Measurements from ENCODE around the gene SFRP2.

The SFRP2 gene

GRCh38 chr4:153757407-153757806 lies 31.5 kb downstream of the SFRP2 start:
- no peak for DNase-seq (ENCODE audit: low read depth, low spot score)
- no peak for TF ChIP-seq CTCF (IDR thresholded peaks at IDR 0.05; ENCODE audit: low read depth, low read length)

DNA sequence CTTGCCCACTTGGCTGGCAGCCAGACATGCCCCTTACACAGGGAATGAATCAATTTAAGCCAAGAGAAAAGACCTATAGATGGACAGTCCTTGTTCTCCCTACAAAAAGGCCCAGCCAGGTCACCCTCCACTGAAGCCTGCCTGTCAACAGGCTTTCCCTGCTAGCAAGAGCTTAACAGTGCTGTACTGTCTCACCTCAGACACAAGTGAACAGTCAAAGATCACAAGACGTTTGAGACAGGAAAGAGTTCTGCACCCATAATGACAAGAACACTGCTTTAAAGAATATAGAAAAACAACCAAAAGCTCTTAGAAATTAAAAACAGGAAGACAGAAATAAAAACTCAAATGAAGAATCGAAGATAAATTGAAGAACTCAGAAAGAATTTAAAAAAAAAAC lies 33.7 kb downstream of the SFRP2 start:
- no peak for DNase-seq (ENCODE audit: low read depth, low spot score)
- in situ Hi-C loops (cut with HindIII; ENCODE audit: low sequenced_read_pairs) = no loop called here
- no peak for TF ChIP-seq CTCF (IDR thresholded peaks at IDR 0.05; ENCODE audit: low read depth, low read length)
- no peak overlapping the region for H3K4me3 ChIP-seq (ENCODE audit: low read depth, low read length)

More at GRCh38 chr4:153757407-153757806, 31.5 kb downstream of the SFRP2 start:
- in situ Hi-C loops (cut with HindIII; ENCODE audit: low sequenced_read_pairs) = no loop called here
- no peak overlapping the region for H3K4me3 ChIP-seq (ENCODE audit: low read depth, low read length)

DNA sequence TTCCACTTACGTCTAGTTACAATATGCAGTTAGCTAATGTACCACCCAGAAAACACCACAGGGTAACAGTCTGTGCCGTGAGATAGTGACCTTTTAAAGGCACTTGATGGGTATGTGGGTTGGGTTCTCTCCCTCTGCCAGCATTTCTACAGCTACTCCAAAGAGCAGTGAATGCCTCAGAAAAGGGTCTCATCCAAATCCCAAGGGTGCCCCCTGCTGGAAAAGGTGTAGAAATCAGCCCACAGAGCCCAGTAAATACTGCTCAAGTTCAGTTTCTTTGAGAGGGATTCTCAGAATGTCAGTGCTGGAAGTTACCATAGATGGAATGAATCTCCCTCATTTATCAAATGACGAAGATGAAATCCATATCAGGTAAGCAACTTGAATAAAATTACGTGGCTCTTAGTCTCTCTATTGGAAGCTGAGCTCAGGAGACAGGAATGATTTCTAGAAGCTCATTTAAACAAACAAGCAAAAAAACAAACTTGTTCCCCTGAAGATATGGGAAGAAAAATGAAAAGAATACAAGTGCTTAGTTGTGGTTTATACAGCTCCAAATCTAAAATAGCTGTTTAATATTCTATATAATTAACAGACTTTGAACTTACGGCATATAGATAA lies 38.6 kb downstream of the SFRP2 start:
- in situ Hi-C loops (cut with HindIII; ENCODE audit: low sequenced_read_pairs) = no loop called here
- DNase-seq (ENCODE audit: low read depth, low spot score) = peak; percentile 85
- peak; percentile 82 for TF ChIP-seq CTCF (IDR thresholded peaks at IDR 0.05; ENCODE audit: low read depth, low read length)
- H3K4me3 ChIP-seq (ENCODE audit: low read depth, low read length) = no peak overlapping the region

GRCh38 chr4:153748378-153748777 lies 40.5 kb downstream of the SFRP2 start:
- no peak for TF ChIP-seq CTCF (IDR thresholded peaks at IDR 0.05; ENCODE audit: low read depth, low read length)
- no peak overlapping the region for H3K4me3 ChIP-seq (ENCODE audit: low read depth, low read length)
- peak; percentile 80 for DNase-seq (ENCODE audit: low read depth, low spot score)
- in situ Hi-C loops (cut with HindIII; ENCODE audit: low sequenced_read_pairs) = no loop called here

- no peak for TF ChIP-seq CTCF (IDR thresholded peaks at IDR 0.05; ENCODE audit: low read depth, low read length)
- in situ Hi-C loops (cut with HindIII; ENCODE audit: low sequenced_read_pairs) = no loop called here
- DNase-seq (ENCODE audit: low read depth, low spot score) = no peak
- H3K4me3 ChIP-seq (ENCODE audit: low read depth, low read length) = no peak overlapping the region
Observed at GRCh38 chr4:153747406-153747955, 41.4 kb downstream of the SFRP2 start.

DNA sequence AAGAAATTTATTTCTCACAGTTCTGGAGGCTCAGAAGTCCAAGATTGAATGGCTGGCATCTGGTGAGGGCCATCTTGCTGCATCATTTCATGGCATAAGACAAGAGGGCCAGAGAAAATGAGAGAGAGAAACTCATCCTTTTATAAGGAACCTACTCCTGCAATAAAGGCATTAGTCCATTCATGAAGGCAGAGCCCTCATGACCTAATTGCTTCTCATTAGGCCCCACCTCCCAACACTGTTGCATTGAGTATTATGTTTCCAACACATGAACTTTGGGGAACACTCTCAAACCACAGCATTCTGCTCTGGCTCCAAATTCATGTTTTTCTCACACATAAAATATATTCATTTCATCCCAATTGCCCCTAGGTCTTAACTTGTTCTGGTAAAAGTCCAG lies 43.2 kb downstream of the SFRP2 start:
- no peak for TF ChIP-seq CTCF (IDR thresholded peaks at IDR 0.05; ENCODE audit: low read depth, low read length)
- no peak overlapping the region for H3K4me3 ChIP-seq (ENCODE audit: low read depth, low read length)
- in situ Hi-C loops (cut with HindIII; ENCODE audit: low sequenced_read_pairs) = no loop called here
- DNase-seq (ENCODE audit: low read depth, low spot score) = no peak
